Upper lobe of right lung (tissue), 1 donor: Measurements from ENCODE around the gene UBAC2. TPM values are rescaled to one million over a fixed set of nuclear protein-coding genes. Genes with fewer than 3 reads are reported as not detected.
A peak's percentile ranks its signal among the peaks of the same experiment; 100 is the strongest.

Source experiments
- ATAC-seq: fragments of 200-7000 bp; cut with Tn5 transposase; one replicate; pipeline ENCODE4 v1.9.1; 2020; ENCODE audit warnings: mild to moderate bottlenecking, moderate library complexity
- DNase-seq: peaks from one replicate; pipeline ENCODE4 v3.0.0-alpha.2; 2020
- H3K27ac ChIP-seq: fragments of 200-600 bp; one replicate; pipeline ENCODE4 v1.8.0; 2022
- H3K27me3 ChIP-seq: fragments of 200-600 bp; one replicate; pipeline ENCODE4 v1.8.0; 2022; ENCODE audit warnings: mild to moderate bottlenecking
- H3K36me3 ChIP-seq: fragments of 200-600 bp; one replicate; pipeline ENCODE4 v1.8.0; 2022
- H3K4me1 ChIP-seq: fragments of 200-600 bp; one replicate; pipeline ENCODE4 v1.8.0; 2022
- H3K4me3 ChIP-seq: fragments of 200-600 bp; one replicate; pipeline ENCODE4 v1.8.0; 2022; ENCODE audit warnings: mild to moderate bottlenecking
- H3K9me3 ChIP-seq: fragments of 200-600 bp; one replicate; pipeline ENCODE4 v1.8.0; 2022
- CTCF ChIP-seq: fragments of 200-600 bp; IDR thresholded peaks from one replicate; pipeline ENCODE4 v1.8.0; 2022; ENCODE audit warnings: antibody characterized with exemption
- intact Hi-C: fragments of 100-400 bp; cut with DNase I; formaldehyde crosslinking; loops from one replicate; pipeline ENCODE4 v1.11.0; 2022
- total RNA-seq: library from RNA; stranded (reverse); fragmentation: NEBNext Ultra II Directional; extraction: Animal tissue kit (Norgen Biotek cat#: 25700); gene quantifications from one replicate; pipeline ENCODE4 v1.2.1, GENCODE V29; 2021
- donor health status: DM: no; HTN: yes; CAD: no; lungs with severe emphysema.

UBAC2 gene
- total RNA-seq, 1 donor from 2014 or later, result 50.2 TPM

- no peak overlapping the region for H3K27ac ChIP-seq
- no peak for ATAC-seq
- intact Hi-C loops, result no loop called here
Observed at GRCh38 chr13:99381766-99382165, 181.1 kb downstream of the UBAC2 start.

GRCh38 chr13:99382428-99383133 is 181.9 kb downstream of the UBAC2 start:
- DNase-seq (no peak), ATAC-seq (peak; percentile 7)

More at GRCh38 chr13:99381766-99382165, 181.1 kb downstream of the UBAC2 start:
- no peak for DNase-seq
- Histone ChIP-seq H3K27me3 (no peaks in the 10 kb centered on the region), H3K36me3 (peaks cover 35% of the 10 kb centered on the region), H3K4me3 (no peak overlapping the region), H3K9me3 (no peaks in the 10 kb centered on the region), H3K4me1 (no peaks in the 10 kb centered on the region)
- no peak for TF ChIP-seq CTCF

GRCh38 chr13:99383511-99383921 is 182.9 kb downstream of the UBAC2 start:
- DNase-seq (no peak), ATAC-seq (no peak)
- Histone ChIP-seq H3K4me3 (no peak overlapping the region), H3K27ac (no peak overlapping the region), H3K36me3 (peaks cover 24% of the 10 kb centered on the region), H3K4me1 (no peaks in the 10 kb centered on the region), H3K9me3 (no peaks in the 10 kb centered on the region), H3K27me3 (no peaks in the 10 kb centered on the region)
- intact Hi-C loops, result no loop called here
- no peak for TF ChIP-seq CTCF

More at GRCh38 chr13:99382428-99383133, 181.9 kb downstream of the UBAC2 start:
- Histone ChIP-seq H3K27ac (no peak overlapping the region), H3K9me3 (no peaks in the 10 kb centered on the region), H3K36me3 (peaks cover 30% of the 10 kb centered on the region), H3K27me3 (no peaks in the 10 kb centered on the region), H3K4me3 (no peak overlapping the region), H3K4me1 (no peaks in the 10 kb centered on the region)
- no peak for TF ChIP-seq CTCF
- intact Hi-C loops, result no loop called here

GRCh38 chr13:99383946-99384345 is 183.3 kb downstream of the UBAC2 start:
- peaks cover 19% of the 10 kb centered on the region for H3K36me3 ChIP-seq
- H3K4me1 ChIP-seq, result no peaks in the 10 kb centered on the region
- no peak overlapping the region for H3K4me3 ChIP-seq
- ATAC-seq (no peak), DNase-seq (no peak)
- intact Hi-C loops, result no loop called here
- no peak for TF ChIP-seq CTCF
- H3K27me3 ChIP-seq, result no peaks in the 10 kb centered on the region
- H3K9me3 ChIP-seq, result no peaks in the 10 kb centered on the region
- no peak overlapping the region for H3K27ac ChIP-seq

- no peak overlapping the region for H3K4me3 ChIP-seq
- H3K27ac ChIP-seq, result no peak overlapping the region
- H3K27me3 ChIP-seq, result no peaks in the 10 kb centered on the region
- intact Hi-C loops, result no loop called here
- H3K4me1 ChIP-seq, result no peaks in the 10 kb centered on the region
- no peaks in the 10 kb centered on the region for H3K9me3 ChIP-seq
- TF ChIP-seq CTCF, result no peak
- H3K36me3 ChIP-seq, result peaks cover 19% of the 10 kb centered on the region
- DNase-seq (no peak), ATAC-seq (no peak)
Observed at GRCh38 chr13:99384468-99384867, 183.8 kb downstream of the UBAC2 start.
